ENCODE results near the gene WRAP73. TPM values are rescaled to one million over a fixed set of nuclear protein-coding genes. Genes with fewer than 3 reads are reported as not detected.

Gene WRAP73
- total and polyA plus RNA-seq, 2 experiments from 2014 or later = 22.6 to 43.3 TPM

GRCh38 chr1:3653286-3653618, 3.3 kb upstream of the WRAP73 start:
- peaks cover 75% of the 10 kb centered on the region for H3K27me3 ChIP-seq (ENCODE audit: insufficient read depth)
- peak overlapping the region; percentile 76 for H3K4me3 ChIP-seq
- H3F3A ChIP-seq (replicated peaks; ENCODE audit: low read depth) = peaks cover 7% of the 10 kb centered on the region; the same call in 1 of the 2 replicates
- peak overlapping the region; percentile 96 for H3K4me2 ChIP-seq
- no peak overlapping the region for H3K27ac Mint-ChIP-seq
- H3K4me3 Mint-ChIP-seq = peak overlapping the region; percentile 47
- peaks cover 16% of the 10 kb centered on the region; the same call in 1 of the 2 replicates for H3K4me1 ChIP-seq (ENCODE audit: insufficient read depth)
- H3K9me3 Mint-ChIP-seq = no peaks in the 10 kb centered on the region
- peaks cover 11% of the 10 kb centered on the region for H3K79me2 ChIP-seq (replicated peaks; ENCODE audit: insufficient read depth)
- peak; percentile 8 for ATAC-seq
- H2AFZ ChIP-seq = peak overlapping the region; percentile 94
- H3K36me3 ChIP-seq (ENCODE audit: insufficient read depth) = no peaks in the 10 kb centered on the region
- no peak for DNase-seq (ENCODE audit: low spot score)
- H3K4me1 Mint-ChIP-seq = peaks cover 16% of the 10 kb centered on the region
- H3K27ac ChIP-seq (ENCODE audit: low read depth) = no peak overlapping the region
- peaks cover 64% of the 10 kb centered on the region for H3K27me3 Mint-ChIP-seq (ENCODE audit: insufficient read depth, low read depth, poor library complexity)
- peaks cover 12% of the 10 kb centered on the region; the same call in 1 of the 2 replicates for H4K20me1 ChIP-seq (replicated peaks; ENCODE audit: insufficient read depth)
- H3K36me3 Mint-ChIP-seq (ENCODE audit: low read depth) = no peaks in the 10 kb centered on the region; the same call in 2 of the 3 replicates
- H3K9me2 ChIP-seq (ENCODE audit: insufficient read depth) = no peaks in the 10 kb centered on the region
- TF ChIP-seq EZH2phosphoT487 (IDR thresholded peaks at IDR 0.05; ENCODE audit: unreplicated experiment) (no peak), CREB1 (CRISPR knock-in tag; IDR thresholded peaks at IDR 0.05; ENCODE audit: low read depth) (no peak), ZNF114 (CRISPR knock-in tag; IDR thresholded peaks at IDR 0.05) (no peak), EZH2 (IDR thresholded peaks at IDR 0.05; ENCODE audit: low read depth, unreplicated experiment) (no peak), NANOG (IDR thresholded peaks at IDR 0.05; ENCODE audit: borderline replicate concordance) (no peak), STAT1 (IDR thresholded peaks at IDR 0.05; ENCODE audit: unreplicated experiment) (no peak)
- TF ChIP-seq, protein P1, sequence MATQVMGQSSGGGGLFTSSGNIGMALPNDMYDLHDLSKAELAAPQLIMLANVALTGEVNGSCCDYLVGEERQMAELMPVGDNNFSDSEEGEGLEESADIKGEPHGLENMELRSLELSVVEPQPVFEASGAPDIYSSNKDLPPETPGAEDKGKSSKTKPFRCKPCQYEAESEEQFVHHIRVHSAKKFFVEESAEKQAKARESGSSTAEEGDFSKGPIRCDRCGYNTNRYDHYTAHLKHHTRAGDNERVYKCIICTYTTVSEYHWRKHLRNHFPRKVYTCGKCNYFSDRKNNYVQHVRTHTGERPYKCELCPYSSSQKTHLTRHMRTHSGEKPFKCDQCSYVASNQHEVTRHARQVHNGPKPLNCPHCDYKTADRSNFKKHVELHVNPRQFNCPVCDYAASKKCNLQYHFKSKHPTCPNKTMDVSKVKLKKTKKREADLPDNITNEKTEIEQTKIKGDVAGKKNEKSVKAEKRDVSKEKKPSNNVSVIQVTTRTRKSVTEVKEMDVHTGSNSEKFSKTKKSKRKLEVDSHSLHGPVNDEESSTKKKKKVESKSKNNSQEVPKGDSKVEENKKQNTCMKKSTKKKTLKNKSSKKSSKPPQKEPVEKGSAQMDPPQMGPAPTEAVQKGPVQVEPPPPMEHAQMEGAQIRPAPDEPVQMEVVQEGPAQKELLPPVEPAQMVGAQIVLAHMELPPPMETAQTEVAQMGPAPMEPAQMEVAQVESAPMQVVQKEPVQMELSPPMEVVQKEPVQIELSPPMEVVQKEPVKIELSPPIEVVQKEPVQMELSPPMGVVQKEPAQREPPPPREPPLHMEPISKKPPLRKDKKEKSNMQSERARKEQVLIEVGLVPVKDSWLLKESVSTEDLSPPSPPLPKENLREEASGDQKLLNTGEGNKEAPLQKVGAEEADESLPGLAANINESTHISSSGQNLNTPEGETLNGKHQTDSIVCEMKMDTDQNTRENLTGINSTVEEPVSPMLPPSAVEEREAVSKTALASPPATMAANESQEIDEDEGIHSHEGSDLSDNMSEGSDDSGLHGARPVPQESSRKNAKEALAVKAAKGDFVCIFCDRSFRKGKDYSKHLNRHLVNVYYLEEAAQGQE (IDR thresholded peaks at IDR 0.05; ENCODE audit: unreplicated experiment) = no peak
- TF ChIP-seq, protein P2, sequence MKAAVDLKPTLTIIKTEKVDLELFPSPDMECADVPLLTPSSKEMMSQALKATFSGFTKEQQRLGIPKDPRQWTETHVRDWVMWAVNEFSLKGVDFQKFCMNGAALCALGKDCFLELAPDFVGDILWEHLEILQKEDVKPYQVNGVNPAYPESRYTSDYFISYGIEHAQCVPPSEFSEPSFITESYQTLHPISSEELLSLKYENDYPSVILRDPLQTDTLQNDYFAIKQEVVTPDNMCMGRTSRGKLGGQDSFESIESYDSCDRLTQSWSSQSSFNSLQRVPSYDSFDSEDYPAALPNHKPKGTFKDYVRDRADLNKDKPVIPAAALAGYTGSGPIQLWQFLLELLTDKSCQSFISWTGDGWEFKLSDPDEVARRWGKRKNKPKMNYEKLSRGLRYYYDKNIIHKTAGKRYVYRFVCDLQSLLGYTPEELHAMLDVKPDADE (IDR thresholded peaks at IDR 0.05) = no peak
- TF ChIP-seq, protein P3, sequence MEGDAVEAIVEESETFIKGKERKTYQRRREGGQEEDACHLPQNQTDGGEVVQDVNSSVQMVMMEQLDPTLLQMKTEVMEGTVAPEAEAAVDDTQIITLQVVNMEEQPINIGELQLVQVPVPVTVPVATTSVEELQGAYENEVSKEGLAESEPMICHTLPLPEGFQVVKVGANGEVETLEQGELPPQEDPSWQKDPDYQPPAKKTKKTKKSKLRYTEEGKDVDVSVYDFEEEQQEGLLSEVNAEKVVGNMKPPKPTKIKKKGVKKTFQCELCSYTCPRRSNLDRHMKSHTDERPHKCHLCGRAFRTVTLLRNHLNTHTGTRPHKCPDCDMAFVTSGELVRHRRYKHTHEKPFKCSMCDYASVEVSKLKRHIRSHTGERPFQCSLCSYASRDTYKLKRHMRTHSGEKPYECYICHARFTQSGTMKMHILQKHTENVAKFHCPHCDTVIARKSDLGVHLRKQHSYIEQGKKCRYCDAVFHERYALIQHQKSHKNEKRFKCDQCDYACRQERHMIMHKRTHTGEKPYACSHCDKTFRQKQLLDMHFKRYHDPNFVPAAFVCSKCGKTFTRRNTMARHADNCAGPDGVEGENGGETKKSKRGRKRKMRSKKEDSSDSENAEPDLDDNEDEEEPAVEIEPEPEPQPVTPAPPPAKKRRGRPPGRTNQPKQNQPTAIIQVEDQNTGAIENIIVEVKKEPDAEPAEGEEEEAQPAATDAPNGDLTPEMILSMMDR (conservative IDR thresholded peaks at IDR 0.05; ENCODE audit: low read depth in 2 of 2) = no peak

Measured in GM23338 (cell line).